H9 (cell line): Measurements from ENCODE around the gene KRT40. TPM values are rescaled to one million over a fixed set of nuclear protein-coding genes. Genes with fewer than 3 reads are reported as not detected.
A peak's percentile ranks its signal among the peaks of the same experiment; 100 is the strongest.

Experiments used
- DNase-seq: peaks from one replicate; pipeline ENCODE4 v3.0.0-alpha.2; 2017
- H2AFZ ChIP-seq: one replicate; pipeline ENCODE4 v1.6.1; 2013; ENCODE audit warnings: mild to moderate bottlenecking, low read length, control low read depth, moderate library complexity
- H2AK5ac ChIP-seq: 2 replicates; pipeline ENCODE4 v1.6.1; 2013; ENCODE audit warnings: low read length, control low read depth, mixed read lengths; ENCODE audit not compliant: insufficient read length
- H2BK120ac ChIP-seq: one replicate; pipeline ENCODE4 v1.6.1; 2013; ENCODE audit warnings: low read depth, mild to moderate bottlenecking, low read length, control low read depth, inconsistent platforms; ENCODE audit not compliant: poor library complexity, severe bottlenecking
- H2BK12ac ChIP-seq: 2 replicates; pipeline ENCODE4 v1.6.1; 2013; ENCODE audit warnings: low read length, control low read depth, mixed read lengths, low read depth; ENCODE audit not compliant: insufficient read length
- H2BK15ac ChIP-seq: 2 replicates; pipeline ENCODE4 v1.6.1; 2013; ENCODE audit warnings: low read depth, low read length, control low read depth
- H2BK20ac ChIP-seq: one replicate; pipeline ENCODE4 v1.6.1; 2013; ENCODE audit warnings: low read depth, mild to moderate bottlenecking, low read length, control low read depth, inconsistent platforms; ENCODE audit not compliant: poor library complexity, severe bottlenecking
- H2BK5ac ChIP-seq: 2 replicates; pipeline ENCODE4 v1.6.1; 2013; ENCODE audit warnings: low read length, control low read depth, mixed read lengths; ENCODE audit not compliant: insufficient read length
- H3K14ac ChIP-seq: 2 replicates; pipeline ENCODE4 v1.6.1; 2013; ENCODE audit warnings: low read length, control low read depth; ENCODE audit not compliant: insufficient read depth
- H3K18ac ChIP-seq: 2 replicates; pipeline ENCODE4 v1.6.1; 2013; ENCODE audit warnings: low read depth, mild to moderate bottlenecking, mixed read lengths, low read length, control low read depth; ENCODE audit not compliant: insufficient read length
- H3K23ac ChIP-seq: 2 replicates; pipeline ENCODE4 v1.6.1; 2013; ENCODE audit warnings: low read length, control low read depth, mixed read lengths, low read depth; ENCODE audit not compliant: insufficient read length
- H3K23me2 ChIP-seq: 2 replicates; pipeline ENCODE4 v1.6.1; 2013; ENCODE audit warnings: low read depth, mild to moderate bottlenecking, mixed read lengths, low read length, control low read depth; ENCODE audit not compliant: insufficient read length, poor library complexity, severe bottlenecking
- H3K27ac ChIP-seq: 2 replicates; pipeline ENCODE4 v1.5.1; 2013; ENCODE audit warnings: low read length, control low read depth, mixed read lengths, low read depth; ENCODE audit not compliant: insufficient read length
- H3K27me3 ChIP-seq: 2 replicates; pipeline ENCODE4 v1.6.1; 2013; ENCODE audit warnings: low read length, control low read depth, inconsistent platforms; ENCODE audit not compliant: insufficient read depth
- H3K4ac ChIP-seq: 2 replicates; pipeline ENCODE4 v1.6.1; 2013; ENCODE audit warnings: low read depth, mild to moderate bottlenecking, control low read depth, inconsistent platforms, low read length, moderate library complexity
- H3K4me1 ChIP-seq: 2 replicates; pipeline ENCODE4 v1.6.1; 2013; ENCODE audit warnings: low read length, control low read depth, inconsistent platforms; ENCODE audit not compliant: insufficient read depth
- H3K4me2 ChIP-seq: 2 replicates; pipeline ENCODE4 v1.6.1; 2013; ENCODE audit warnings: low read length, control low read depth, mixed read lengths; ENCODE audit not compliant: insufficient read length, insufficient read depth
- H3K56ac ChIP-seq: 2 replicates; pipeline ENCODE4 v1.6.1; 2013; ENCODE audit warnings: low read depth, mild to moderate bottlenecking, mixed read lengths, low read length, control low read depth; ENCODE audit not compliant: insufficient read length
- H3K79me1 ChIP-seq: 2 replicates; pipeline ENCODE4 v1.6.1; 2013; ENCODE audit warnings: low read depth, mild to moderate bottlenecking, moderate library complexity, low read length, control low read depth, inconsistent platforms; ENCODE audit not compliant: insufficient read depth, poor library complexity, severe bottlenecking
- H3K79me2 ChIP-seq: 2 replicates; pipeline ENCODE4 v1.6.1; 2013; ENCODE audit warnings: low read length, control low read depth, inconsistent platforms; ENCODE audit not compliant: insufficient read depth
- H3K9ac ChIP-seq: 2 replicates; pipeline ENCODE4 v1.6.1; 2013; ENCODE audit warnings: low read length, control low read depth, mixed read lengths; ENCODE audit not compliant: insufficient read length; ENCODE audit errors: extremely low read depth
- H3K9me3 ChIP-seq: one replicate; pipeline ENCODE4 v1.6.1; 2013; ENCODE audit warnings: low read depth, low read length, inconsistent platforms; ENCODE audit not compliant: control insufficient read depth
- H3T11ph ChIP-seq: one replicate; pipeline ENCODE4 v1.6.1; 2013; ENCODE audit warnings: mild to moderate bottlenecking, low read length, control low read depth, inconsistent platforms
- H4K20me1 ChIP-seq: one replicate; pipeline ENCODE4 v1.6.1; 2013; ENCODE audit not compliant: control insufficient read depth, insufficient read length, insufficient read depth
- H4K5ac ChIP-seq: 2 replicates; pipeline ENCODE4 v1.6.1; 2013; ENCODE audit warnings: low read depth, mild to moderate bottlenecking, mixed read lengths, low read length, control low read depth; ENCODE audit not compliant: insufficient read length
- H4K8ac ChIP-seq: replicated peaks from 2 replicates; pipeline ENCODE4 v1.6.1; 2013; ENCODE audit warnings: low read length, control low read depth, mixed read lengths, low read depth; ENCODE audit not compliant: insufficient read length
- H4K91ac ChIP-seq: 2 replicates; pipeline ENCODE4 v1.6.1; 2013; ENCODE audit warnings: low read depth, mild to moderate bottlenecking, moderate library complexity, mixed read lengths, low read length, control low read depth; ENCODE audit not compliant: insufficient read length
- H3K27ac Mint-ChIP-seq, 3 experiments: 2 replicates in 2 of 3; 3 replicates in 1 of 3; pipeline ENCODE4 v1.8.0; 2020 to 2021; ENCODE audit warnings: mixed read lengths in 3 of 3, mild to moderate bottlenecking in 1 of 3, moderate library complexity in 1 of 3
- H3K27me3 Mint-ChIP-seq: 2 replicates; pipeline ENCODE4 v1.8.0; 2021; ENCODE audit warnings: low read depth, mild to moderate bottlenecking, moderate library complexity, mixed read lengths
- H3K36me3 Mint-ChIP-seq, 3 experiments: 2 replicates in 2 of 3; 3 replicates in 1 of 3; pipeline ENCODE4 v1.8.0; 2020 to 2021; ENCODE audit warnings: low read depth in 3 of 3, mixed read lengths in 3 of 3; ENCODE audit not compliant: insufficient read depth in 1 of 3
- H3K4me1 Mint-ChIP-seq, 2 experiments: 2 replicates each; pipeline ENCODE4 v1.8.0; 2020; ENCODE audit warnings: mixed read lengths in 2 of 2
- H3K4me3 Mint-ChIP-seq, 2 experiments: 2 replicates in 1 of 2; 3 replicates in 1 of 2; pipeline ENCODE4 v1.8.0; 2020 to 2021; ENCODE audit warnings: mild to moderate bottlenecking in 2 of 2, mixed read lengths in 2 of 2, moderate library complexity in 1 of 2
- H3K9me3 Mint-ChIP-seq, 2 experiments: 2 replicates in 1 of 2; 3 replicates in 1 of 2; pipeline ENCODE4 v1.8.0; 2020; ENCODE audit warnings: mild to moderate bottlenecking in 2 of 2, mixed read lengths in 2 of 2, moderate library complexity in 1 of 2
- WGBS: extraction: QIAGEN DNeasy Blood & Tissue Kit; methylation state at CpG from one replicate; pipeline ENCODE4 v1.1.7; 2013; ENCODE audit warnings: missing lambda C conversion rate, low lambda C conversion rate, mixed read lengths; ENCODE audit not compliant: insufficient read length; ENCODE audit errors: extremely low coverage; 5-methylcytosine and 5-hydroxymethylcytosine counted together
- total RNA-seq: library from RNA; stranded (reverse); gene quantifications from 2 replicates; pipeline ENCODE4 v1.2.1, GENCODE V29; 2021
- TF ChIP-seq, protein P1 (sequence below): fragments of 200-600 bp; sonication (generic); conservative IDR thresholded peaks from 3 replicates; pipeline ENCODE4 v1.8.0; 2021; ENCODE audit warnings: antibody characterized with exemption, mild to moderate bottlenecking

The KRT40 gene
- total RNA-seq, 1 experiment from 2014 or later, result not detected

DNA sequence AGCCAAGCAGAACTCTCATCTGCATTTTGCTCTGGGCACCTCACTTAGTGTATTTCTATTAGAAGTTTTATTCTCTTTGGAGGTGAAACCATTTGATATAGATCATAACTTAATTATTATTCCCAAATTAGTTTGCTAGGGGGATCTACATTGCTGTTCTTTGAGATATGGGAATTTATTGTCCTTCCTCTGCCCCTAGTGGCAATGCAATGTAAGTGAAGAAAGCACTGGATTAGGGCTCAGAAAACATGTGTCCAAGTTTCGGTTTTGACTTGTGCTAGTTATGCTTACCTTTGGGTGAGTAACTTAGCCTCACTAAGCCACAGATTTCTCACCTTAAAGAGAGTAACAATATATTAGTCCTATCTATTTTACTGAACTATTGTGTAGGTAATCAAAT, 20.3 kb downstream of the KRT40 start:
- H2AK5ac ChIP-seq, result no peak overlapping the region
- no peaks in the 10 kb centered on the region for H3K79me2 ChIP-seq
- H2AFZ ChIP-seq, result no peak overlapping the region
- no peaks in the 10 kb centered on the region for H4K20me1 ChIP-seq
- no peak overlapping the region for H3K4ac ChIP-seq
- H3K27me3 ChIP-seq, result no peaks in the 10 kb centered on the region
- no CpG with 5 or more reads among the region's 1 CpG for WGBS
- Mint-ChIP-seq H3K36me3 (no peaks in the 10 kb centered on the region), H3K4me3 (no peak overlapping the region), H3K4me1 (peaks cover 5 to 6% of the 10 kb centered on the region in 2 experiments), H3K27ac (no peak overlapping the region), H3K9me3 (no peaks in the 10 kb centered on the region; a peak in 1 of 5 replicates), H3K27me3 (no peaks in the 10 kb centered on the region; the same call in none of the 2 replicates)
- H3K9me3 ChIP-seq, result no peaks in the 10 kb centered on the region
- no peak overlapping the region for H4K5ac ChIP-seq
- H3K4me1 ChIP-seq, result 0 out of 2 replicates have a peak, but pooled peaks cover 4% of the 10 kb centered on the region
- no peak overlapping the region for H2BK15ac ChIP-seq
- H2BK12ac ChIP-seq, result no peak overlapping the region
- H3K79me1 ChIP-seq, result no peaks in the 10 kb centered on the region
- no peak for DNase-seq
- H2BK120ac ChIP-seq, result no peak overlapping the region
- no peak overlapping the region for H3K14ac ChIP-seq
- no peak overlapping the region for H4K8ac ChIP-seq
- no peak overlapping the region for H3K56ac ChIP-seq
- H3K27ac ChIP-seq, result no peak overlapping the region
- H3K18ac ChIP-seq, result no peak overlapping the region
- no peak overlapping the region for H3T11ph ChIP-seq
- H3K23ac ChIP-seq, result no peak overlapping the region
- H2BK20ac ChIP-seq, result no peak overlapping the region
- H3K4me2 ChIP-seq, result no peak overlapping the region
- H2BK5ac ChIP-seq, result no peak overlapping the region
- no peak overlapping the region for H3K9ac ChIP-seq
- no peak overlapping the region for H4K91ac ChIP-seq
- TF ChIP-seq, protein P1, sequence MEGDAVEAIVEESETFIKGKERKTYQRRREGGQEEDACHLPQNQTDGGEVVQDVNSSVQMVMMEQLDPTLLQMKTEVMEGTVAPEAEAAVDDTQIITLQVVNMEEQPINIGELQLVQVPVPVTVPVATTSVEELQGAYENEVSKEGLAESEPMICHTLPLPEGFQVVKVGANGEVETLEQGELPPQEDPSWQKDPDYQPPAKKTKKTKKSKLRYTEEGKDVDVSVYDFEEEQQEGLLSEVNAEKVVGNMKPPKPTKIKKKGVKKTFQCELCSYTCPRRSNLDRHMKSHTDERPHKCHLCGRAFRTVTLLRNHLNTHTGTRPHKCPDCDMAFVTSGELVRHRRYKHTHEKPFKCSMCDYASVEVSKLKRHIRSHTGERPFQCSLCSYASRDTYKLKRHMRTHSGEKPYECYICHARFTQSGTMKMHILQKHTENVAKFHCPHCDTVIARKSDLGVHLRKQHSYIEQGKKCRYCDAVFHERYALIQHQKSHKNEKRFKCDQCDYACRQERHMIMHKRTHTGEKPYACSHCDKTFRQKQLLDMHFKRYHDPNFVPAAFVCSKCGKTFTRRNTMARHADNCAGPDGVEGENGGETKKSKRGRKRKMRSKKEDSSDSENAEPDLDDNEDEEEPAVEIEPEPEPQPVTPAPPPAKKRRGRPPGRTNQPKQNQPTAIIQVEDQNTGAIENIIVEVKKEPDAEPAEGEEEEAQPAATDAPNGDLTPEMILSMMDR, result peak; percentile 74
- H3K23me2 ChIP-seq, result no peaks in the 10 kb centered on the region
